GM21381 (cell line): Measurements from ENCODE around the gene SETD7.

Experiments
- ATAC-seq: cut with Tn5 transposase; IDR thresholded peaks from one replicate; pipeline ENCODE4 v1.9.1; 2021; ENCODE audit warnings: mild to moderate bottlenecking, moderate library complexity; ENCODE audit not compliant: unreplicated experiment

SETD7 gene

DNA sequence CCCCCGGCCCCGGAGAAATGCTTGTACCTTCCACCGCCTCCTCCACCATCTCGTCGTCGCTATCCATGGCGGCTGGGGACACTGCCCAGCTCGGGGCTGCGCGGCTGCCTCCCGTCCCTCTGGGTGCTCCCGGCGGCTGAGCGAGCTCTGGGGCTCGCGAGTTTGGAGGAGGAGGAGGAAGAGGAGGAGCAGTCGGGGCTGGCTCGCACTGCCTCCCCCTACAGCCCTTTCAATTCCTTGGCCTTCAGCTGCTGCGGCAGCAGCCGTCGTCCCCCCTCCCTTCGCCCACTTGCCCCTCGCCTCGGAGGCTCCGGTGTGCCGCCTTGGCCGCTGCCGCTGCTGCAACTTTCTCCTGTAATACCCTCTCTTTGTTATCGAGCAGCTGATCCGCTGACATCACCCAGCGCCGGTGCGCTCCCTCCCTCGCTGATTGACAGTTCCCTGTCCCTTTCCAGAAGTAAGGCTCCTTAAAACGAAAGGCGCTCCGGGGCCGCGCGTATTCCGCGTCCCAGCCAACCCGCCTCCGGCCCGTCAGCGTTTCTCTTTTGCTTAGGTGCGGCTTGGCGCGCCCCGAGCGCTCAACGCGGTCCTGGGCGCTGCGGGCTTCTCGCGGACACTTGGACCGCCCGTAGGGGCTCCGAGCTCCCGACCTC, at the start of gene SETD7:
Gene SETD7 (minus strand): TSS at position 149 of the 653 bp plus-strand sequence. CDS start 82 bp downstream, at position 67.
- peak; percentile 32 for ATAC-seq

DNA sequence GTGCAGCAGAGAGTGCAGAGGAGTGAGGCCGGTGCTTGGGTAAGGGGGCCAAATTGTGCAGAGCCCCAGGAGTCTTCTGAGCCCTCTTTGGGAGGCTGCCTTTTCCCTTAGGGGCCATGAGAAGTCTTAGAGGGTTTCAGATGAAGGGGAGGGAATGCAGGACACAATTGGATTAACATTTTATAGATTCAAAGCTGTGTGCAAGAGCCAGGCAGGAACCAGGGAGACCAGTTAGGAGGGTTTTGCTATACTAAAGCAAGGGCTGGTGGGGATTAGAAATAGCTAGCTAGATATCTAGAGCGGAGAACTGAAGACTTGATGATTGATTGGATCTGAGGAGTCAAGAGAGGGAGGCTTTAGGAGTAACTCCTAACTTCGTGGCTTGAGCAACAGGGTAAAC, 49.5 kb upstream of the SETD7 start:
- no peak for ATAC-seq

DNA sequence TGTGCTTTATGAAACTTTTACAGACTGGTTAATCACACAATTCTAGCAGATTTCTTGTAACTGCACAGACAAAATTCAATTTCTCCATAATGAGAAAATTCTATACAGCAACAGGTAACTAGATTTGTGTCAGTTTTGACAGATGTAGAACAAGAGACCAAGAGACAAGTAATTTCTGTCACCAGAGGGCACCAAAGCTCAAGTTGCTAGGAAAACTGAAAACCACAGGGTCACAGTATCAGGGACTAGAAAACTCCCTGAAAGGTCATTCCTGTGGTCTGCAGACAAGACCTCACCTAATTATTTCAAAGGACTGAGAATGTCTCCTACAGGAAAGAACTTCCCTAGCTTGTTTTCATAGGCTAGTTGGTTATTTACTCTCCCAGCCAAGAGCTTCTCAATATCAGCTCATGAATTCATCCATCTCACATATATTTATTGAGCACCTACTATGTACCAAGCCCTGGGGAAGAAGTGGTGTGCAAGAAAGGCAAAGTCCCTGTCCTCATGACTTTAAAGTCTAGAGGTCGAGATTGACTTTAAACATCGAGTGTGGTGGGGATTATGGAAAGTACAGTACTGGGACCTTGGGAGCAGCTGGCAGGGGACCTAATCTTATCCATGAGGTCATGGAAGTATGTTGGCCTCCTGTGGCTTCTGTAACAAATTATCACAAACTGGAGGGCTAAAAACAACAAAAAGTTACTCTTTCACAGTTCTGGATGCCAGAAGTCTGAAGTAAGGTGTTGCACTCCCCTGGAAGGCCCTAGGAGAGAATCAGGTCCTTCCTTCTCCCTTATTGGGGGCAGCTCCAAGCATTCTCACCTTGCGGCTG, 47.8 kb upstream of the SETD7 start:
- no peak for ATAC-seq

DNA sequence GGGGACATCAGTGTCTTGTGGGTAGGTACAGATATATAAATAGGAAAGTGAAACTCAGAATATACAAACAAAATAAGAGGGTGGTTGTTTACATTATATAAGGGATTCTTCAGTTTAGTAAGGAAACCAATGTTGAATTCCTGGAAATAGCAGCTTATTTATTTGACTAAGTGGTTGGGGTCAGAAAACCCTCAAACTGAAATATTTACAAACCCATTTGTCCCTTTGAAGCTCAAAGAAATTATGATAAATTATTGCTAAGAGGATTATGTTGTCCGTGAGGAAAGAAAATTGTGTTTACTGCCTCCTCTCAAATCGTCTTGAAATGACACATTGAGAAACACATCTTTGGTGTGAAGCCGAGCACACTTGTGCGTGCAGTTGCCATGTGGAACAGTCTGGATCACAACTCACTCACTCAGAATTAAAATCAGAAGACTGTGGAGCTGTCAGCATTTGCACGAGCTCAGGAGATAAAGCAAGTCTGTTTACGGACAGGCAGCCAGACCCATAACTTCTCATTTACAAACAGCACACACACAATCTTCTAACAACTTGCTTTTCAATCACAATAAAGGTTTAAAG, 46.8 kb upstream of the SETD7 start:
- ATAC-seq: no peak

DNA sequence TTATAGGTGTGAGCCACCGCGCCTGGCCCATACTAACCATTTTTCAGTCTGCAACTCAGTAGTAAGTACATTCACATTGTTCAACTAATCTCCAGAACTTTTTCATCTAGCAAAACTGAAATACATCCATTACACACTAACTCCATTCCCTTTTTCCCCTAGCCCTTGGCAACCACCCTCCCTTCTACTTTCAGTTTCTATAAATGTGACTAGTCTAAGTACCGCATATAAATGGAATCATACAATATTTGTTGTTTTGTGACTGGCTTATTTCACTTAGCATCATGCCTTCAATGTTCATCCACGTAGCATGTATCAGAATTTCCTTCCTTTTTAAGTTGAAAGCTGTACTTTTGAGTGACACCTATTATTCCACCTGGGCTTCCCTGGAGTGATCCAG, 44.6 kb upstream of the SETD7 start:
- ATAC-seq: no peak

DNA sequence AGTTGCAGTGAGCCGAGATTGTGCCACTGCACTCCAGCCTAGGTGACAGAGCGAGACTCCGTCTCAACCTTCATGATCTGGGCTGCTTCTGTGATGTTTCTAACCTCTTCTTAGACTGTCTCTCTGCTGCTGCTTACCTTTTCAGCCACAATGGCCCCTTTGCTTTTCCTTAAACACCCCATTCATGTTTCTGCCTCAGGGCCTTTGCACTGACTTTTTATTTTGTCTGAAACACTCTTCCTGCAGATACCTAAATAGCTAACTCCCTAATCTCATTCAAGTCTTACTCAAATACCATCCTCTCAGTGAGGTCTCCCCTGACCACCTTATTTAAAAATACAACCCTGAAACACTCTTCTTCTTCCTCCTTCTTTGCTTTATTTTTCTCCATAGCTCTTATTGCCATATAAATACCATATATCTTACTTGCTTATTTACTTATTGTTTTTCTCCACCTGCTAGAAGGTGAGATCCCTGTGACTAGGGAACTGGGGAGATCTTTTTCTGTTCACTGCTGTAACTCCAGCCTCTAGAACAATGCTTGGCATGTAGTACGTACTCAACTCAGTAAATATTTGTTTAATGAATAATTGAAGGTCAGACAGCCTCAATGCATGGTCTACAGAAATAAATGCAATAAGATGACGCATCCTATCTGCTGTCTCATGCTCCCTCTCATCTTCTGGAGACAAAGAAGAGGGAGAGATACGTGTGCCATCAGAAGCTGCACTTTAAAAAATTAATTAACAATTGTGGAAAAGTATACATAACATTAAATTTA, 43.8 kb upstream of the SETD7 start:
- ATAC-seq: no peak

DNA sequence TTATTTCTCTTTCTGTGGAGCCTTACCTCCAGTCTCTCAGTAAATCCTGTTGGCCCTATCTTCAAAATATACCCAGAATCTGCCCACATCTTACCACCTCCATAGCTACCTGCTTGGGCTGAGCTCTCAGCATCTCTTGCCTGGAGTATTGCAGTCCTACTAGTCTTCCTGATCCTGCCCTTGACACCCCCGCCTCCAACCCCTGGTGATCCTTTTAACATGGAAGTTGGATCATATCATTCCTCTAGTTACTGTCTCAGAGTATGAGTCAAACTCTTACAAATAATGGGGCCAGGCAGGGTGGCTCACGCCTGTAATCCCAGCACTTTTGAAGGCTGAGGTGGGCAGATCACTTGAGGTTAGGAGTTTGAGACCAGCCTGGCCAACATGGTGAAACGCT, 43.1 kb upstream of the SETD7 start:
- ATAC-seq: no peak

DNA sequence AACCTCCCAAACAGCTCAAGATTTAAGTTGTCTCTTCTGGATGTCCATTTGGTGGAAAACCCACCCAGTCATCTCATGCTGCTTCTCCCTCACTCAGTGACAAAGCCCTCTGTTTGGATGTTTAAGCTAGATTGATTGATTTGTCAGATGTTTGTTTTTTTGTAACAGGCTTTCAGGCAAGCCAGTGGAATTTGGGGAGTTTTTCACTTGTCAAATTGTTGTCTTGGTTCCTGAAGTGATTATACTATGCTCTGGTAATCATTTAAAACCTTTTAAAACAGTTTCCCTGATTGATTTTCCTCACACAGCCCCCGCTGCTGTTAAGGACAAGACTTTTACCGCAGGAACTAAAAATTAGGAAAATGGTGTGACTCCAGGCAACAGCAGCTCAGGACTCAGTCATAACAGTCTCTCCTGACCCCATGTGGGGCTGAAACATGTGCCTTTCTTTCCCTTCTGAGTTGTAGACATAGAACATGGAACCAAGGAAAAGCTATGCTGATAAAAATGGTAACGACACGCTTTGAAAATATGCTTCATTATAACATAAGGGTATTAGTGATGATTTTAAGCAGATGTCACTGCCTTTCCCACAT, 40.8 kb upstream of the SETD7 start:
- no peak for ATAC-seq

DNA sequence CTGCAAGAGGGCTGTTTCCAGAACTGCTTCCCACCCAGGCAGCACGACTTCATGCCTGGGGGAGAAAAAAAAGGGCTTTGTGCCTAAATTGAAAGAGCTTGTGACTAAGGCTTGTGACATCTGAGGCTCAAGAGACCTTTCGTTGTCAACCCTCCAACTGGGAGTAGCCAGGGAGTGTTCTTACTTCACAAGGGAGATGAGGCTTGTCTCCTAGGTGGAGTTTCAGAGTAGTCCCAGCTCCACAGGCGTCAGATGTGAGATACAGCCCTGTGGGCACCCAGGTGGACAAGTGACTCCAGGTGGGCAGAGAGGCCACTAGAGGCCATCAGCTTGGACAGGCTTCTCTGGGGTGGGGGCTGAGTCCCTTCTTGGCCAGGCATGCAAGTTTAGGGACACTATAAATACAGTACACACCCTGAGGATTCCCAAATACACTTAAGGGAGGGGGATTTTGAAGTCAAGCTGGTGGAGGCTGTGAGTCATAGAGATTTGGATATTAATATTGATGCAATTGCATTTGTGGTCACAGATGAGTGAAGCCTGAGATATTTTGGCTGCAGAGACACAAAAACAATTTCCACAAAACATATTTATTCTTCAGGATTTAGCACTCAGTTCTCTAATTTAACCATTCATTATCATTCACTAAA, 40.1 kb upstream of the SETD7 start:
- ATAC-seq: no peak

DNA sequence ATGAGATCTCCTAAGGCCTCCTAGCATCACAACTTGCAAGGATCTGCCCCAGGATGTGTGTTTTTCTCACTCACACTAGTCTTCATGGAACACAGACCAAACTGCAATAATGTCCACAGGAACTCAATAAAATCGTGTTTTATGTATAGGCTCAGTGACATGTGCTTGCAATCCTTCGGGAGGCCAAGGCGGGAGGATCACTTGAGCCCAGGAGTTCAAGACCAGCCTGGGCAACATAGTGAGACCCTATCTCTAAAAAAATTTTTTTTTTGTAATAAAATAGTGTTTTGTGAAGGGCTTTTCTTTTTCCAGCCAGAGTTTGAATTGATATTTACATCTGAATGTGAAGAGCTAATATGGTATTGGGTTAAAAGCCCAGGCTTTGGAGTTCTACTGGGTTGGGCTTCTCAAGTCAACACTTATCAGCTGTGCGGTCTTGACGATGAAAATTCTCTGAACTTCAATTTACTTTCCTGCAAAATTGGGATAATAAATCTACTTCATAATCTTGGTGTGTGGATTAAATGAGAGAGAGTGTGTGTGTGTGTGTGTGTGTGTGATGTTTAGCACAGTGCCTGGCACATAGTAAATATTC, 38.7 kb upstream of the SETD7 start:
- no peak for ATAC-seq

DNA sequence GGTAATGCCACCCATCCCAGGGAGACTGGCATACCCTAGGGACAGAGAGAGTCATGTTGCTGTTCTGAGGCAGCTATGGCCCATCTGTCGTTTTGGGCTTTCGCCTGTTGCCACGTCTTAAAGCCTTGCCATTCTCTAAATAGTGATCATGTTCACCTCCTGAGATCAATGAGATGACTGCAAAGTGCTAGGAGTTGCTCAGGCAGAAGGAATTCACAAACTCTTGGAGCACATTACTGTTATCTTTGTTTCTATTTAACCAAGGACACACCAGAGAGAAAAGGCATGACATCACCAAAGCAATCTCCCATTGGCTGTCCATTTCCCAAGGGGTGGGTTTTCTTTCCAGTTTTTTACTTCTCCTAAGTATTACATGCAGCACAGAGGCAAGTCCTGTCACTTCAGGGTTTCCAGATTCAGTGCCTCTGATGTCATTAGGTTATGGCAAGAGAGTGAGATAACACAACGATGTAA, 37.1 kb upstream of the SETD7 start:
- ATAC-seq: no peak

DNA sequence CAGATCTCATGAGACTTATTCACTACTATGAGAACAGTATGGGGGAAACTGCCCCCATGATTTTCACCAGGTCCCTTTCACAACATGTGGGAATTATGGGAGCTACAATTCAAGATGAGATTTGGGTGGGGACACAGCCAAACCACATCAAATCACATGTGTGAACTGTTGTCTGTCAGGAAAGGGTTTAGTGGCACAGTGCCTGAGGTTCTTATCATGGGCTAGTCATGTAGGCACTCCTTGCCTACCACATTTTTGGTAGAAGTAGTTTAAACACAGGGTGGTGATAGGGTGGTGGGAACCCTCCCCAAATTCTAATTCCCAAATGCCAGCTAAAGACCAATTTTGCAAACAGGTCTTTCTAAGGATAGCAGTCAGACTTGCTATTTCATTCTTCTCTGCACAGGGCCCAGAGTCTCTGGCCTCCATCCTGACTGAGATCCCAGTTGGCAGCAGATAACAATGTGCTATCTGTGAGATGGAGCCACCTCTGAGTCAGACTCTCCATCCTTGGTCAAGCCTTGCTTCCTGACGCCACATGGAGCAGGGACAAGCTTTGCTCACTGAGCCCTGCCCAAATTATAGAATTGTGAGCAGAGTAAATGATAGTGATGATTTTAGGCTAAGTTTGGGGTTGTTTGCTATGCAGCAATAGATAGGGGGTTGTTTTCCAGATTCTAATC, 33.5 kb upstream of the SETD7 start:
- ATAC-seq: no peak

DNA sequence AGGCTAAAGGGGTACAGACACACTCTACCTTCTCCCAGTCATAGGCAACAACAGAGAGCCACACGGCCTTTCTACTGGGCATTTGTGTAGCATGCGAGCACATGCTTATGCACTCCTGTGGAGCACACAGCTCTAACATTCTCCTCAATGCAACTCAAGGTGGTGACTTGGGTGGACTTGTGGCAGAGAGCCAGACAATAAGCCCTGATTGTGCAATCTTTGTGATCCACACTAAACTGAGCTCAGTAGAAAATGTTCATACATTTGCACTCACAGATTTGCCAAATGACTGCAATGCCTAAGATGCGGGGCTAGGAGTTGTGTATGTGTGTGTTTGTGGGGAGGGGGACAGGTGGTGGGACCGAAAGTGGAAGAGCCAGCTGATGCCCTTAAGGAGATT, 31.4 kb upstream of the SETD7 start:
- no peak for ATAC-seq

DNA sequence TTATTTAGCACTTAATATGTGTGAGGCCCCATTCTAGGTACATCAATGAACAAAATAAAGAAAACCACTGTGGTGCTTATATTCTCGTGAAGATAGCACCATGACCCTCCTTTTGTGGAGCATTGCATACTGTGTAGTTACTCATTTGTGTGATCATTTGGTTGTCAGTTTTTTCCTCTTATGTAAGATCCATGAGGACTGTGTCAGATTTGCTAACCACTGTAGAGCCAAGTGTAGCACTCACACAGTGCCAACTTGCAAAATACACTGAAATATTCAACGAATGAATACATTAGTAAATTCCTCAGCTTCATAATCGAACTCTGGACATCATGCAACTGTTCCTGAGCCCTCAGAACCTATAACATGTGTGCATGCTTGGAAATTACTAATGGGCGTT, 29.5 kb upstream of the SETD7 start:
- ATAC-seq: no peak

DNA sequence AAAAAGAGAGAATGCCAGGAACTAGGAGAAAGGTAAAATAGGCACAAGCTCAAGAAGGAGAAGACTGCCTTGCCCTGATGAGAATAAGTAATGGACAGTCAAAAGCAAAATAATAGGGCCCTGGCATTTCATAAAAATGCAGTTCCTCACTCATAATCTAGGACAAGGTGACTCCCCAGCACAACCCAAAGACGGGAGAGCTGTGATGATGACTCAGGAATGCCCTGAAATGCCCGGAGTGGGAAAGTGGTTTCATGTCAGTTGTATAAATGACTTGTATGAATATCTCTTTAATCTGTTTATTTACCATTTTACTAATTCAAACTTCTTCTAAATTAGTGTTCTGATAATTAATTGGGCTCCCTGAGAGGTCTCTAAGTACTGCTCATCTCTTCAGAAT, 28.8 kb upstream of the SETD7 start:
- no peak for ATAC-seq

DNA sequence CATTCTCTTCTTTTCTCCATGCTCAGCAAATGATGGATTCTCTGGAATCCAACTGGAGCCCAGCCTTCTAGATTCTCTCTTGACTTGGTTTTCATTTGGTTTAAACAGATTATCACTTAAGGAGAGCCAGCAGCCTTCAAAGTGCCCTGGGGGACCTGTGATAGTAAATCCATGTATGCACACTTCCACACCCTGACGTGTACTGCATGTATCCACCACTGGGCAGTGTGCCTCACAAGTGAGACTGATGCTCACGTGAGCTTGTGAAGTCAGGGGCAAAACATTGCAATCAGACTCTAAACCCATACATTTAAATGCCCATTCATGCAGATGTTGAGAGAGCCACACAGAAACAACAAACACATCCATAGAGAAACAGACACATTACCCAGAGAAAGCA, 28.0 kb upstream of the SETD7 start:
- no peak for ATAC-seq

DNA sequence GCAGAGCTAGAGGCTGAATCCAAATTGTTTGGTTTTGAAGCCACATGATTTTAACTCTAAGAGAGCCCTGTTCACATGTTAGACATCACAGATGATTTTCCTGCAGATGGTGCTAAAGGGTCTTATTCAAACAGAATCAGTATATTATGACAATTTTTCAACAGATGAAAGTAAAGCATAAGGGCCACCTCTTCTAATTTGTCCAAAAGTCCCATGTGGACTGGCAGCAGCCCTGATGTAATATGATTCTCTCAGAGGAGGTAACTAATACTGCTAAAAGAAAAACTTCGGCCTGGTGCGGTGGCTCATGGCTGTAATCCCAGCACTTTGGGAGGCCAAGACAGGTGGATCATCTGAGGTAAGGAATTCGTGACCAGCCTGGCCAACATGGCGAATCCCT, 26.0 kb upstream of the SETD7 start:
- ATAC-seq: no peak

DNA sequence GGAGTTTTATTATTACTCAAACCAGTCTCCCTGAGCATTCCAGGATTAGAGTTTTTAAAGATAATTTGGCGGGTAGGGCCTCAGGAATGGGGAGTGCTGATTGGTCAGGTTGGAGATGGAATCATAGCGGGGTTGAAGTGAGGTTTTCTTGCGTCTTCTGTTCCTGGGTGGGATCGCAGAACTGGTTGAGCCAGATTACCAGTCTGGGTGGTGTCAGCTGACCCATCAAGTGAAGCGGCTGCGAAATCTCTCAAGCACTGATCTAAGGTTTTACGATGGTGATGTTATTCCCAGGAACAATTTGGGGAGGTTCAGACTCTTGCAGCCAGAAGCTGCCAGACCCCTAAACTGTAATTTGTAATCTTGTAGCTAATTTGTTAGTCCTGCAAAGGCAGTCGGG, 25.1 kb upstream of the SETD7 start:
- no peak for ATAC-seq

DNA sequence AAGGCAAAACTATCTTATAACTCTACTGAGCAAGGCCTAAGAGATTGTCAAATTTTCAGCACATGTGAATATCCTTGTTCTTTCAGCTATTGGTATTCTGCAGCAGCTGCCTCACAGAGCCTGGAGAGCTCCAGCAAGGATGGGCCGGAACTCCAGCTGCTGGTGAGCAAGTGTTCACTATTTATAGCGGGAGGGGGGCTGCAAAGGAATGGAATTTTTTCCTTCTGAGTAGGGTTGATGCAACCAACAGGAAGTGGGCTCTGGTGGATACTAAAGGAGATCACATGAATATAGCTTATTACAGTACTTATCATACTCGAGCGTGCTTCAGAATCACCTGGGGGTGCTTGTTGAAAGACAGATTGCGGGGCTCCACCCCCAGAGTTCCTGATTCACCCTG, 20.2 kb upstream of the SETD7 start:
- ATAC-seq: no peak
